Adrenal gland (tissue), 12 donors: ENCODE data around the gene MLYCD. TPM values are rescaled to one million over a fixed set of nuclear protein-coding genes. Genes with fewer than 3 reads are reported as not detected.

Source experiments
- DNase-seq, 7 donors: peaks; one replicate each; pipeline ENCODE4 v3.0.0-alpha.2; 2019 to 2020
- H3K27ac ChIP-seq, 5 donors: fragments of 200-600 bp; sonication (generic) in 4 of 5; 1 replicate in 3 of 5; 2 replicates in 2 of 5; pipeline versions ENCODE4 v1.5.1 to v1.8.0; 2016 to 2020; ENCODE audit warnings: mild to moderate bottlenecking in 1 of 5
- H3K27me3 ChIP-seq: fragments of 200-600 bp; 2 replicates; pipeline ENCODE4 v1.8.0; 2021
- H3K36me3 ChIP-seq, 2 donors: fragments of 200-600 bp; replicated peaks in 1 of 2; 1 replicate in 1 of 2; 2 replicates in 1 of 2; pipeline versions ENCODE4 v1.5.1 to v1.8.0; 2018 to 2022
- H3K4me1 ChIP-seq, 2 donors: fragments of 200-600 bp; replicated peaks in 1 of 2; 1 replicate in 1 of 2; 2 replicates in 1 of 2; pipeline versions ENCODE4 v1.5.1 to v1.8.0; 2018 to 2021
- H3K4me3 ChIP-seq, 4 donors: fragments of 200-600 bp; sonication (generic) in 3 of 4; one replicate each; pipeline ENCODE4 v1.5.1; 2016 to 2018
- H3K9me3 ChIP-seq, 3 donors: fragments of 200-600 bp; sonication (generic) in 1 of 3; replicated peaks in 1 of 3; 1 replicate in 2 of 3; 2 replicates in 1 of 3; pipeline versions ENCODE4 v1.5.1 to v1.8.0; 2016 to 2021
- POLR2A ChIP-seq, 2 donors: fragments of 450-650 bp; IDR thresholded peaks; one replicate each; pipeline ENCODE4 v1.6.1; 2017; ENCODE audit warnings: antibody characterized with exemption in 2 of 2, mild to moderate bottlenecking in 2 of 2, moderate library complexity in 1 of 2
- WGBS, 4 donors: extraction: QIAGEN DNeasy Blood & Tissue Kit in 2 of 4; methylation state at CpG; one replicate each; pipeline versions ENCODE4 v1.1.5 to v1.1.7; 2013 to 2017; 5-methylcytosine and 5-hydroxymethylcytosine counted together
- intact Hi-C, 2 donors: fragments of 100-400 bp; cut with DNase I; formaldehyde crosslinking; loops; one replicate each; pipeline versions ENCODE4 v1.14.1 to v1.15.0; 2022 to 2023
- polyA plus RNA-seq, 3 donors: library from polyadenylated mRNA; stranded (reverse); fragments of 200-250 nt in 2 of 3; fragments of 350-450 nt in 1 of 3; fragmentation: Illumina TruSeq in 1 of 3; extraction: RNeasy Lipid Tissue Mini Kit (QIAGEN cat#74804) in 1 of 3; gene quantifications; one replicate each; pipeline ENCODE4 v1.2.3, GENCODE V29; 2013 to 2014
- total RNA-seq, 9 donors: library from RNA; depleted of rRNA in 4 of 9; stranded (reverse); fragments of >200 nt in 4 of 9; fragments of 120-200 nt in 1 of 9; fragmentation: NEBNext Ultra II Directional in 1 of 9; extraction: Animal tissue kit (Norgen Biotek cat#: 25700) in 1 of 9; gene quantifications; one replicate each; pipeline versions ENCODE4 v1.1.0 to v1.2.4, GENCODE V29; 2013 to 2023
- TF ChIP-seq, protein P1 (sequence below), 6 experiments: fragments of 450-650 bp in 4 of 6; fragments of 200-600 bp in 2 of 6; sonication (generic) in 1 of 6; IDR thresholded peaks; 1 replicate in 5 of 6; 2 replicates in 1 of 6; pipeline versions ENCODE4 v1.5.1 to v1.8.0; 2016 to 2021; ENCODE audit warnings: antibody characterized with exemption in 6 of 6, mild to moderate bottlenecking in 2 of 6, moderate library complexity in 1 of 6
- donor health status: healthy with polysubstance abuse.
- donor health status: Bipolar disorder and iron deficiency.
- donor health status: DM: yes; HTN: yes; CAD: no.
- donor health status: DM: no; HTN: no; CAD: no.
- donor health status: DM: no; HTN: no; CAD: no.
- donor health status: DM: yes; HTN: yes; CAD: no.

MLYCD gene
- total and polyA plus RNA-seq, 12 donors: 3.9 to 16.6 (median 10.2) TPM

DNA sequence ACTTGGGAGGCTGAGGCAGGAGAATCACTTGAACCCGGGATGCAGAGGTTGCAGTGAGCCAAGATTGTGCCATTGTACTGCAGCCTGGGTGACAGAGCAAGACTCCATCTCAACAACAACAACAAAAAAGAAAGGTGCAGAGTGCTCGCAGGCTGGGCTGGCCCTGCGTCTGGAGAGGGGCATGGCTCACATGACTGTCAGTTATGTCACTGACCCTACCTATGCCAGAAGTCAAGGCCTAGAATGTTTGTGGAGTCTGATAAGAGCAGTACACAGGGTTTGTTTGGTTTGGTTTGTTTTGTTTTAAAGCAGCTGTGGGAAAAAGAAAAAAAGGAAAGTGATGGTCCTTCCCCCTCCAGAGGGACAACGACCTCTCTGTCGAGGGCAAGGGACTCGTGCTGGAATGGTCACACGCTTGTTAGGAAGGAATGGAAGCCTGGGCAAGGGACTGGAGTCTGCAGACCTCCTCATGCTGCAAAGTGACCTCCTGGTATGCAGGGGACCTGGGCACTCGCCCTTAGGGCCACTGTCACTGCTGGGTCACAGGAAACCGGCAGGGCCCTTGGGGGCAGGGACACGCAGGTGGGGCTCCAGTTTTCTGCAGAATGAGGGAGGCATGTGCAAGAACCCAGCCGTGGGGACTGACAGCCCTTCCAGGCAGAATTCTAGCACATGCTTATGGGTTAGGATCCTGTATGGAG is 44.0 kb downstream of the MLYCD start:
- TF ChIP-seq, protein P1, sequence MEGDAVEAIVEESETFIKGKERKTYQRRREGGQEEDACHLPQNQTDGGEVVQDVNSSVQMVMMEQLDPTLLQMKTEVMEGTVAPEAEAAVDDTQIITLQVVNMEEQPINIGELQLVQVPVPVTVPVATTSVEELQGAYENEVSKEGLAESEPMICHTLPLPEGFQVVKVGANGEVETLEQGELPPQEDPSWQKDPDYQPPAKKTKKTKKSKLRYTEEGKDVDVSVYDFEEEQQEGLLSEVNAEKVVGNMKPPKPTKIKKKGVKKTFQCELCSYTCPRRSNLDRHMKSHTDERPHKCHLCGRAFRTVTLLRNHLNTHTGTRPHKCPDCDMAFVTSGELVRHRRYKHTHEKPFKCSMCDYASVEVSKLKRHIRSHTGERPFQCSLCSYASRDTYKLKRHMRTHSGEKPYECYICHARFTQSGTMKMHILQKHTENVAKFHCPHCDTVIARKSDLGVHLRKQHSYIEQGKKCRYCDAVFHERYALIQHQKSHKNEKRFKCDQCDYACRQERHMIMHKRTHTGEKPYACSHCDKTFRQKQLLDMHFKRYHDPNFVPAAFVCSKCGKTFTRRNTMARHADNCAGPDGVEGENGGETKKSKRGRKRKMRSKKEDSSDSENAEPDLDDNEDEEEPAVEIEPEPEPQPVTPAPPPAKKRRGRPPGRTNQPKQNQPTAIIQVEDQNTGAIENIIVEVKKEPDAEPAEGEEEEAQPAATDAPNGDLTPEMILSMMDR (IDR thresholded peaks at IDR 0.05): no peak
- no peak for TF ChIP-seq POLR2A (IDR thresholded peaks at IDR 0.05)
- Histone ChIP-seq H3K27ac (peak overlapping the region in 3 of 5 donors; percentile 3 to 33 (median 32)), H3K27me3 (no peaks in the 10 kb centered on the region), H3K4me3 (no peak overlapping the region), H3K9me3 (no peaks in the 10 kb centered on the region), H3K4me1 (peaks cover 0 to 20% of the 10 kb centered on the region in 2 donors), H3K36me3 (no peaks in the 10 kb centered on the region)
- intact Hi-C loops: no loop called here
- WGBS, 4 donors: 42 to 63% (median 44%) methylated on average over 6 to 11 of the region's 11 CpGs
- DNase-seq: peak in 1 of 7 donors; percentile 43

DNA sequence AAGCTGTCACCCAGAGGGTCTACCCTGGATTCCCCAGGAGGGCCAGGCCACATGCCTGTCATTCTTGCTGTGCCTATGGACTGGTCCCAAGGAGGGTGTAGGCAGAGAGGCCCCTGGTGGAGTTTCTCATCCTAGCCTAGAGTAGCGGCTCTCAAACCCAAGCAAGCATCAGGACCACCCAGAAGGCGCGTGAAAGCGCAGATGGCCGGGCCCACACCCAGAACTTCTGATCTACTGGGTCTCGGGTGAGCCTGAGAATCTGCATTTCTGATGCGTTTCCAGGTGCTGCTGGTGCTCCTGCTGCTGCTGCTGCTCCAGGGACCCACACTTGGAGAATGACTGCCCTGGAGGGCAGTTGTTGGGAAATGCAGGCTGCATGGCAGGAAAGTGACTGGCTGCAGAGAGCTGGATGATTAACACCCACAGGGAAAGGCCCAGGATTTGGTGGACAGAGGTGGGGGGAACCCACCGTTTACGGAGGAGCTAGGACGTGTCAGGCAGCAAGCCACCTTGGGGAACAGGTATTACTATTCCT is 44.7 kb downstream of the MLYCD start:
- H3K4me1 ChIP-seq: peaks cover 0 to 20% of the 10 kb centered on the region in 2 donors
- 71 to 93% (median 88%) methylated on average over 3 to 10 of the region's 10 CpGs for WGBS, 4 donors

DNA sequence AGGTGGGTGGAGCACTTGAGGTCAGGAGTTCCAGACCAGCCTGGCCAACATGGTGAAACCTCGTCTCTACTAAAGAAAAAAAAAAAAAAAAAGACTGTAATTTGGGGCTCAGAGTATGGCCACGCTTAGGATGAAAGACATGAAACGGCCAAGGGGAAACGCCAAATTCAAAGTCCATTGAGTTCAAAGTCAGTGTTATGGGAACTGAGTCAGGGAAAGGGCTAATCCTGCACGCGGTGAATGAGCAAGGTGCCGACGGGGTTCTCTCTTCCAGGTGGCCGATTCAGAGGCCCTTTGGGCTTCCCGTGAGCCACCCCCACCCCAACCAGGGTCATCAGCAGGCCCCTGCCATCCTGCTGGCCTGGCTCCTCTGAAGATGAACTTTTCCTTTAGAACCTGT is 46.7 kb downstream of the MLYCD start:
- no peak for TF ChIP-seq POLR2A (IDR thresholded peaks at IDR 0.05)
- TF ChIP-seq, protein P1 (IDR thresholded peaks at IDR 0.05): no peak
- WGBS, 4 donors: 86 to 94% (median 89%) methylated on average over 10 of the region's 10 CpGs
- intact Hi-C loops: no loop called here

More for the DNA sequence above, 44.7 kb downstream of the MLYCD start:
- Histone ChIP-seq H3K27ac (peak overlapping the region in 2 of 5 donors; percentile 32 to 33), H3K4me3 (no peak overlapping the region), H3K27me3 (no peaks in the 10 kb centered on the region), H3K36me3 (no peaks in the 10 kb centered on the region), H3K9me3 (no peaks in the 10 kb centered on the region)
- TF ChIP-seq, protein P1 (IDR thresholded peaks at IDR 0.05): no peak
- TF ChIP-seq POLR2A (IDR thresholded peaks at IDR 0.05): no peak
- intact Hi-C loops: no loop called here
- DNase-seq: no peak

DNA sequence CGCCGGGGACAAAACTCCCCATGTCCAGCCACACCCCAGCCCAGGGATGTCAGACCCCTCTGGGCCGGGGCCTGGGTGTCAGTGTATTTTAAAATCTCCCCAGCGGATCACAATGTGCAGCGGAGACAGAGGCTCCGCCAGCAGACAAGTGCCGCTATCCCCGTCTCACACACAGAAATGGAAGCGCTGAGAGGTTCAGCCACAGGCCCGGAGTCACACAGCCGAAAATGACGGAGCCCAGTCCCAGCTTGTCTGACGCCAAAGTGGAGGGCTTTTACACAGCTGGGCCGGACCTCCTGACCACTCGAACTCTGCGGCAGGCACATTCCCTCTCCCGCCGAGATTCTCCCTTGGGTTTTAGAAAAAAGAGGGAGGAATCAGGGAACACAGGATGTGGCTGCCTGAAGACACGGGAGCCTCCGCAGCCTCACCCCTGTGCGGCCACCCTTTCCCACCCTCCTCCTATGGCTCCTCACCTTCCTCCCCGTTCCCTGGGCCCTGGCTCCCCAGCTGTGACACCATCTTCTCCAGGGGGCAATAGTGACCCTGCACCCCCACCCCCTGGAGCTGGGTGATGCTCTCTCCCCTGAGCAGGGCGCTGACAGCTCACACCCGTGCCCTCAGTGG is 47.4 kb downstream of the MLYCD start:
- H3K27ac ChIP-seq: no peak overlapping the region
- H3K4me1 ChIP-seq: peaks cover 0 to 10% of the 10 kb centered on the region in 2 donors
- H3K27me3 ChIP-seq: no peaks in the 10 kb centered on the region
- TF ChIP-seq, protein P1 (IDR thresholded peaks at IDR 0.05): no peak
- no peak for TF ChIP-seq POLR2A (IDR thresholded peaks at IDR 0.05)
- 86 to 91% (median 87%) methylated on average over 23 to 24 of the region's 24 CpGs for WGBS, 4 donors
- no peaks in the 10 kb centered on the region for H3K9me3 ChIP-seq
- no peak for DNase-seq
- no peak overlapping the region for H3K4me3 ChIP-seq
- H3K36me3 ChIP-seq: no peaks in the 10 kb centered on the region
- intact Hi-C loops: no loop called here

More for the DNA sequence above, 46.7 kb downstream of the MLYCD start:
- Histone ChIP-seq H3K36me3 (no peaks in the 10 kb centered on the region), H3K4me1 (peaks cover 0 to 10% of the 10 kb centered on the region in 2 donors), H3K27me3 (no peaks in the 10 kb centered on the region), H3K9me3 (no peaks in the 10 kb centered on the region), H3K27ac (no peak overlapping the region), H3K4me3 (no peak overlapping the region)
- DNase-seq: no peak
